Upper lobe of left lung (tissue), 6 donors: ENCODE results near the gene EMID1. TPM values are rescaled to one million over a fixed set of nuclear protein-coding genes. Genes with fewer than 3 reads are reported as not detected.

ENCODE experiments used
- ATAC-seq, 2 donors: fragments of 200-7000 bp; cut with Tn5 transposase; one replicate each; pipeline ENCODE4 v1.9.1; 2022; ENCODE audit warnings: mild to moderate bottlenecking in 2 of 2, moderate library complexity in 2 of 2; ENCODE audit not compliant: low FRiP score in 2 of 2
- DNase-seq, 2 donors: peaks; one replicate each; pipeline ENCODE4 v3.0.0-alpha.2; 2019 to 2020
- H3K27ac ChIP-seq, 4 donors: fragments of 200-600 bp; sonication (generic); one replicate each; pipeline ENCODE4 v1.5.1; 2016 to 2019
- H3K27me3 ChIP-seq, 4 donors: fragments of 200-600 bp; sonication (generic); one replicate each; pipeline ENCODE4 v1.5.1; 2017 to 2019
- H3K36me3 ChIP-seq, 4 donors: fragments of 200-600 bp; sonication (generic); one replicate each; pipeline ENCODE4 v1.5.1; 2016 to 2019
- H3K4me1 ChIP-seq, 4 donors: fragments of 200-600 bp; sonication (generic); one replicate each; pipeline ENCODE4 v1.5.1; 2018 to 2019
- H3K4me3 ChIP-seq, 4 donors: fragments of 200-600 bp; sonication (generic); one replicate each; pipeline ENCODE4 v1.5.1; 2017 to 2019; ENCODE audit warnings: mild to moderate bottlenecking in 2 of 4, moderate library complexity in 1 of 4
- H3K9me3 ChIP-seq, 4 donors: fragments of 200-600 bp; sonication (generic); one replicate each; pipeline ENCODE4 v1.5.1; 2018 to 2019
- CTCF ChIP-seq, 6 experiments: fragments of 450-650 bp in 4 of 6; fragments of 200-600 bp in 2 of 6; sonication (generic) in 2 of 6; IDR thresholded peaks; one replicate each; pipeline ENCODE4 v1.5.1; 2016 to 2019; ENCODE audit warnings: antibody characterized with exemption in 6 of 6
- EP300 ChIP-seq, 4 donors: sonication (generic); formaldehyde crosslinking; IDR thresholded peaks; one replicate each; pipeline ENCODE4 v1.5.1; 2017; ENCODE audit warnings: antibody characterized with exemption in 4 of 4, control low read depth in 2 of 4
- POLR2A ChIP-seq, 4 donors: fragments of 450-650 bp; IDR thresholded peaks; one replicate each; pipeline ENCODE4 v1.5.1; 2016 to 2017; ENCODE audit warnings: antibody characterized with exemption in 4 of 4, mild to moderate bottlenecking in 2 of 4
- POLR2AphosphoS5 ChIP-seq, 2 donors: sonication (generic); formaldehyde crosslinking; IDR thresholded peaks; one replicate each; pipeline ENCODE4 v1.5.1; 2017; ENCODE audit warnings: antibody characterized with exemption in 2 of 2
- WGBS, 2 donors: methylation state at CpG; one replicate each; pipeline ENCODE4 v1.1.5; 2017 to 2018; 5-methylcytosine and 5-hydroxymethylcytosine counted together
- total RNA-seq, 6 donors: library from RNA; depleted of rRNA in 4 of 6; stranded (reverse); fragments of >200 nt in 4 of 6; gene quantifications; one replicate each; pipeline versions ENCODE4 v1.1.0 to v1.2.1, GENCODE V29; 2016 to 2021
- donor health status: DM: no; HTN: no; CAD: no; lungs with moderate emphysema.
- donor health status: DM: no; HTN: yes; CAD: no; lungs with severe emphysema.

EMID1 gene
- total RNA-seq, 6 donors from 2014 or later: 2.1 to 31.6 (median 8.4) TPM

- 0% methylated on average over 31 to 32 of the region's 51 CpGs for WGBS, 2 donors
These were observed 63.0 kb downstream of the EMID1 start for GRCh38 chr22:29268511-29269229.

GRCh38 chr22:29269230-29269604, 63.5 kb downstream of the EMID1 start:
- TF ChIP-seq POLR2A (IDR thresholded peaks at IDR 0.05) (no peak), EP300 (IDR thresholded peaks at IDR 0.05) (no peak), POLR2AphosphoS5 (IDR thresholded peaks at IDR 0.05) (no peak), CTCF (IDR thresholded peaks at IDR 0.05) (no peak)
- Histone ChIP-seq H3K4me1 (peaks cover 52 to 70% (median 59%) of the 10 kb centered on the region in 4 donors), H3K9me3 (no peaks in the 10 kb centered on the region), H3K27ac (peak overlapping the region; percentile 99 to 100 (median 100)), H3K27me3 (no peaks in the 10 kb centered on the region), H3K36me3 (peaks cover 10 to 46% (median 31%) of the 10 kb centered on the region in 4 donors), H3K4me3 (peak overlapping the region; percentile 77 to 97 (median 84))
- no peak for DNase-seq
- ATAC-seq: no peak
- 0 to 1% methylated on average over 14 of the region's 14 CpGs for WGBS, 2 donors

More at GRCh38 chr22:29268511-29269229, 63.0 kb downstream of the EMID1 start:
- H3K36me3 ChIP-seq: peaks cover 5 to 46% (median 31%) of the 10 kb centered on the region in 4 donors
- peak overlapping the region; percentile 77 to 97 (median 84) for H3K4me3 ChIP-seq
- H3K4me1 ChIP-seq: peaks cover 46 to 65% (median 56%) of the 10 kb centered on the region in 4 donors
- H3K27me3 ChIP-seq: no peaks in the 10 kb centered on the region
- ATAC-seq: peak; percentile 54 to 83
- no peaks in the 10 kb centered on the region for H3K9me3 ChIP-seq
- peak in 1 of 2 donors; percentile 94 for DNase-seq
- no peak for TF ChIP-seq CTCF (IDR thresholded peaks at IDR 0.05)
- TF ChIP-seq EP300 (IDR thresholded peaks at IDR 0.05): no peak
- no peak for TF ChIP-seq POLR2A (IDR thresholded peaks at IDR 0.05)
- TF ChIP-seq POLR2AphosphoS5 (IDR thresholded peaks at IDR 0.05): no peak
- H3K27ac ChIP-seq: peak overlapping the region; percentile 99 to 100 (median 100)

GRCh38 chr22:29269731-29270474, 64.2 kb downstream of the EMID1 start:
- TF ChIP-seq CTCF (IDR thresholded peaks at IDR 0.05) (no peak), POLR2AphosphoS5 (IDR thresholded peaks at IDR 0.05) (no peak), EP300 (IDR thresholded peaks at IDR 0.05) (no peak), POLR2A (IDR thresholded peaks at IDR 0.05) (no peak)
- no peaks in the 10 kb centered on the region for H3K9me3 ChIP-seq
- peaks cover 53 to 77% (median 63%) of the 10 kb centered on the region in 4 donors for H3K4me1 ChIP-seq
- peaks cover 16 to 46% (median 33%) of the 10 kb centered on the region in 4 donors for H3K36me3 ChIP-seq
- WGBS, 2 donors: 9 to 14% methylated on average over 13 of the region's 13 CpGs
- DNase-seq: no peak
- no peaks in the 10 kb centered on the region for H3K27me3 ChIP-seq
- peak overlapping the region in 3 of 4 donors; percentile 99 to 100 (median 99) for H3K27ac ChIP-seq
- peak overlapping the region; percentile 3 to 89 (median 78) for H3K4me3 ChIP-seq
- ATAC-seq: no peak

GRCh38 chr22:29270475-29271271, 65.0 kb downstream of the EMID1 start:
- WGBS, 2 donors: 12 to 17% methylated on average over 9 of the region's 9 CpGs
- Histone ChIP-seq H3K9me3 (no peaks in the 10 kb centered on the region), H3K36me3 (peaks cover 18 to 48% (median 27%) of the 10 kb centered on the region in 4 donors), H3K27me3 (no peaks in the 10 kb centered on the region), H3K4me3 (peak overlapping the region in 3 of 4 donors; percentile 77 to 89 (median 79)), H3K4me1 (peaks cover 60 to 82% (median 68%) of the 10 kb centered on the region in 4 donors), H3K27ac (peak overlapping the region in 2 of 4 donors; percentile 11 to 99)
- TF ChIP-seq EP300 (IDR thresholded peaks at IDR 0.05) (no peak), POLR2AphosphoS5 (IDR thresholded peaks at IDR 0.05) (no peak), CTCF (IDR thresholded peaks at IDR 0.05) (no peak), POLR2A (IDR thresholded peaks at IDR 0.05) (no peak)
- no peak for ATAC-seq
- no peak for DNase-seq
